ENCODE data around the gene NUP107.

The NUP107 gene

DNA sequence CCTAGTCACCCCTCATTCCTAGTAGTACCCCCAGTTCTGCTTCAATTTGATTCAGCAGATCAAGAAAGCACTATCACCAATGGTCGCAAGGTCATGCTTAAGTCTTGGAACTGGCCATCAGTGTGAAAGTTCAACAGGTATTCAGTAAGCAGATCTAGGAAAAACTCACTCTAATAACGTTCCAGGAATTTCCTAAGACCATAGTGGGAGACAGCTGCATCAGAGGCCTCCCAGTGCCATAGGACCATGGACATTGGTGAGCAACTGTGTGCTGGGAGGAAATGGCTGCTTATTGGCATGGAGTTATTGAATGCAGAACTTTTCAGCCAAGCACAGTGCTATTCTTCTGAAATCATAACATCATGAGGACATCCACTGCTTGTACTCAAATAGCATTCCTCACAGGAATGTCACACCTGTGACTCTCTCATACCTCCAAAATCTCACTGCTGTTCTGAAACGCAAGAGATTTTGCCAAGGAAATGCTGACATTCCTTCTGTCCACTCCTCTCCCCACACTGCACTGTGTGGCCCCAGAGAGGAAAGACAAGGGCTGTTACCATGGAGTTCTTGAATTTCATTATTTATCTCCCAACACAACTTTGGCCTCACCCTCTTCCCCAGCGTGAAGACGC, 90.3 kb downstream of the NUP107 start:
- Histone ChIP-seq H3K9me2 (replicated peaks; ENCODE audit: control insufficient read depth, low read length) (no peaks in the 10 kb centered on the region), H3K4me2 (ENCODE audit: low read length) (peak overlapping the region; percentile 23; the same call in 1 of the 2 replicates), H3K79me2 (ENCODE audit: control insufficient read depth, low read length) (0 out of 2 replicates have a peak, but pooled peaks cover 3% of the 10 kb centered on the region), H3K27me3 (ENCODE audit: control insufficient read depth, low read length) (no peaks in the 10 kb centered on the region), H4K20me1 (ENCODE audit: control insufficient read depth, insufficient read depth, low read depth, low read length) (no peaks in the 10 kb centered on the region), H3F3A (ENCODE audit: control insufficient read depth, insufficient read depth) (peaks cover 29% of the 10 kb centered on the region), H3K27ac (ENCODE audit: low read depth, low read length) (peak overlapping the region; percentile 94), H3K36me3 (ENCODE audit: control insufficient read depth, low read length) (peaks cover 10% of the 10 kb centered on the region), H3K4me3 (ENCODE audit: low read length) (0 out of 2 replicates have a peak overlapping the region, but pooled peaks have one; percentile 26), H3K4me1 (ENCODE audit: control insufficient read depth, low read length) (peaks cover 67% of the 10 kb centered on the region), H3K9me3 (ENCODE audit: control insufficient read depth, insufficient read depth, low read length) (no peaks in the 10 kb centered on the region)
- no peak for TF ChIP-seq EZH2phosphoT487 (IDR thresholded peaks at IDR 0.05; ENCODE audit: borderline replicate concordance, low read length)
- no peak for TF ChIP-seq CTCF (IDR thresholded peaks at IDR 0.05; ENCODE audit: low read depth, low read length, poor library complexity, severe bottlenecking)

DNA sequence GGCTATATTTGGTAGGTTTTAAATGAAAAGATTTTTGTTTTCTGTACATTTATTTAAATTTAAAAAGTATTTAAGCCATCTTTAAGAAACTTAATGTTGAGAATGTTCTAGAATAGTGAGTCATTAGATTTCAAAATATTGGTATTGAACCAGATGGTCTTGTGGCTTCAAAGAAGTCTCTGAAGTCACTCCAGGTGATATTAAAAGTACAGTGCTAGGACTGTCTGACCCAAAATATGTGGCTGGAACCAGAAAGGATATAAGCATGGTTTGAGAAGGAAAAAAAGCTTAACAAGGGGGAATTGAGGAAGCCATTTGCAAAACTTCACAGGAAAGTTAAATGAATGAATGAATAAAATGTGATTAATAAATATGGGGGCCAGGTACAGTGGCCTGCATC, 92.5 kb downstream of the NUP107 start:
- Histone ChIP-seq H3K4me1 (ENCODE audit: control insufficient read depth, low read length) (peaks cover 49% of the 10 kb centered on the region), H3K27ac (ENCODE audit: low read depth, low read length) (no peak overlapping the region)

GRCh38 chr12:68780731-68781130, 94.0 kb downstream of the NUP107 start:
- Histone ChIP-seq H3K36me3 (ENCODE audit: control insufficient read depth, low read length) (peaks cover 3% of the 10 kb centered on the region; the same call in 1 of the 2 replicates), H3K4me2 (ENCODE audit: low read length) (no peak overlapping the region), H3K9me2 (replicated peaks; ENCODE audit: control insufficient read depth, low read length) (no peaks in the 10 kb centered on the region), H3K27ac (ENCODE audit: low read depth, low read length) (no peak overlapping the region), H3F3A (ENCODE audit: control insufficient read depth, insufficient read depth) (peaks cover 10% of the 10 kb centered on the region), H3K27me3 (ENCODE audit: control insufficient read depth, low read length) (no peaks in the 10 kb centered on the region), H3K4me3 (ENCODE audit: low read length) (no peak overlapping the region), H3K4me1 (ENCODE audit: control insufficient read depth, low read length) (peaks cover 49% of the 10 kb centered on the region), H3K79me2 (ENCODE audit: control insufficient read depth, low read length) (no peaks in the 10 kb centered on the region), H3K9me3 (ENCODE audit: control insufficient read depth, insufficient read depth, low read length) (no peaks in the 10 kb centered on the region), H4K20me1 (ENCODE audit: control insufficient read depth, insufficient read depth, low read depth, low read length) (no peaks in the 10 kb centered on the region)
- TF ChIP-seq EZH2phosphoT487 (IDR thresholded peaks at IDR 0.05; ENCODE audit: borderline replicate concordance, low read length) (no peak), CTCF (IDR thresholded peaks at IDR 0.05; ENCODE audit: low read depth, low read length, poor library complexity, severe bottlenecking) (no peak)

More for the DNA sequence above, 92.5 kb downstream of the NUP107 start:
- H3K9me2 ChIP-seq (replicated peaks; ENCODE audit: control insufficient read depth, low read length), result no peaks in the 10 kb centered on the region
- no peaks in the 10 kb centered on the region for H4K20me1 ChIP-seq (ENCODE audit: control insufficient read depth, insufficient read depth, low read depth, low read length)
- H3F3A ChIP-seq (ENCODE audit: control insufficient read depth, insufficient read depth), result peaks cover 10% of the 10 kb centered on the region
- no peaks in the 10 kb centered on the region for H3K9me3 ChIP-seq (ENCODE audit: control insufficient read depth, insufficient read depth, low read length)
- no peak overlapping the region for H3K4me3 ChIP-seq (ENCODE audit: low read length)
- TF ChIP-seq EZH2phosphoT487 (IDR thresholded peaks at IDR 0.05; ENCODE audit: borderline replicate concordance, low read length) (no peak), CTCF (IDR thresholded peaks at IDR 0.05; ENCODE audit: low read depth, low read length, poor library complexity, severe bottlenecking) (no peak)
- no peak overlapping the region for H3K4me2 ChIP-seq (ENCODE audit: low read length)
- no peaks in the 10 kb centered on the region for H3K27me3 ChIP-seq (ENCODE audit: control insufficient read depth, low read length)
- H3K79me2 ChIP-seq (ENCODE audit: control insufficient read depth, low read length), result 0 out of 2 replicates have a peak, but pooled peaks cover 3% of the 10 kb centered on the region
- H3K36me3 ChIP-seq (ENCODE audit: control insufficient read depth, low read length), result peaks cover 3% of the 10 kb centered on the region; the same call in 1 of the 2 replicates

Data from DOHH2 (cell line).